ENCODE data around the gene RHCE.

DNA sequence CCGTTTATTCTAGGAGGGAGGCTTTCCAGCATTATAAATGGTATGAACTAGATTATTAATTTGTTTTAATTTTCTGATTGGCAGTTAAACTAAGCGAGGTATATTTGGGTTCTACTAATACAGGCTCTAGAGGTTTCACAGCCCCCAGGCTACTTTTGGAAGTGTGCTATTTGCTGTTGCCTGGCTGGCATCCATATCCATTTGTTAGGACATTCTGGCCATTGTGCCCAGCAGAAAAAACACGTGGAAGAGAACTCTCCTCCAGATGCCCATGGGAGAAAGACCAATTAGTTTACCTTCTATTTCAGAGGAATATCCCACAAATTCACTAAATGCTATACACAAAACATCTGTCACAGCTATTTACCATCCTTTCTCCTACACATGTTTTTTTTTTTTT lies 39.4 kb upstream of the RHCE start:
- TF ChIP-seq EZH2 (IDR thresholded peaks at IDR 0.05; ENCODE audit: borderline replicate concordance) (no peak), EZH2phosphoT487 (IDR thresholded peaks at IDR 0.05; ENCODE audit: low read depth, severe bottlenecking, unreplicated experiment) (no peak)
- TF ChIP-seq, protein P1, sequence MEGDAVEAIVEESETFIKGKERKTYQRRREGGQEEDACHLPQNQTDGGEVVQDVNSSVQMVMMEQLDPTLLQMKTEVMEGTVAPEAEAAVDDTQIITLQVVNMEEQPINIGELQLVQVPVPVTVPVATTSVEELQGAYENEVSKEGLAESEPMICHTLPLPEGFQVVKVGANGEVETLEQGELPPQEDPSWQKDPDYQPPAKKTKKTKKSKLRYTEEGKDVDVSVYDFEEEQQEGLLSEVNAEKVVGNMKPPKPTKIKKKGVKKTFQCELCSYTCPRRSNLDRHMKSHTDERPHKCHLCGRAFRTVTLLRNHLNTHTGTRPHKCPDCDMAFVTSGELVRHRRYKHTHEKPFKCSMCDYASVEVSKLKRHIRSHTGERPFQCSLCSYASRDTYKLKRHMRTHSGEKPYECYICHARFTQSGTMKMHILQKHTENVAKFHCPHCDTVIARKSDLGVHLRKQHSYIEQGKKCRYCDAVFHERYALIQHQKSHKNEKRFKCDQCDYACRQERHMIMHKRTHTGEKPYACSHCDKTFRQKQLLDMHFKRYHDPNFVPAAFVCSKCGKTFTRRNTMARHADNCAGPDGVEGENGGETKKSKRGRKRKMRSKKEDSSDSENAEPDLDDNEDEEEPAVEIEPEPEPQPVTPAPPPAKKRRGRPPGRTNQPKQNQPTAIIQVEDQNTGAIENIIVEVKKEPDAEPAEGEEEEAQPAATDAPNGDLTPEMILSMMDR (IDR thresholded peaks at IDR 0.05; ENCODE audit: poor library complexity): no peak
